HepG2 (cell line): ENCODE measurements around the gene PHKA1. TPM values are rescaled to one million over a fixed set of nuclear protein-coding genes. Genes with fewer than 3 reads are reported as not detected.

Experiments
- ATAC-seq: fragments of 200-7000 bp; cut with Tn5 transposase; 3 replicates; pipeline ENCODE4 v1.9.1; 2020; ENCODE audit warnings: mild to moderate bottlenecking, moderate library complexity
- BruUV-seq: library from RNA; stranded (reverse); fragments of 400-500 nt; replicated peaks from 2 replicates; lab custom pipeline; 2021; lab: Mats Ljungman, UMichigan
- CTCF ChIA-PET: fragments of 300-600 bp; formaldehyde crosslinking; extraction: SDS; loops from one replicate; lab custom pipeline; 2021; ENCODE audit warnings: low total read pairs, inconsistent platforms, low intra/inter-chr PET ratio; lab: Yijun Ruan, JAX
- POLR2A ChIA-PET: fragments of 350-600 bp; sonication (Branson Sonifier 250); formaldehyde crosslinking; loops from one replicate; lab custom pipeline; 2020; ENCODE audit warnings: antibody characterized with exemption, inconsistent platforms; lab: Yijun Ruan, JAX
- DNase-seq: peaks from one replicate; pipeline ENCODE4 v3.0.0-alpha.2; 2015; ENCODE audit warnings: low spot score
- FAIRE-seq: peaks from 3 replicates; lab custom pipeline; 2011; peaks lifted over from hg19 to GRCh38; lab: Jason Lieb, UNC
- H2AFZ ChIP-seq: one replicate; pipeline ENCODE4 v1.6.1; 2011; ENCODE audit warnings: low read length, inconsistent platforms
- H3K27ac ChIP-seq: fragments of 300-600 bp; 3 replicates; pipeline ENCODE4 v1.8.0; 2011; ENCODE audit warnings: mixed run types, mild to moderate bottlenecking, mixed read lengths, low read length, inconsistent platforms; ENCODE audit not compliant: insufficient read depth; ENCODE audit errors: extremely low read length
- H3K27me3 ChIP-seq, 2 experiments: fragments of 200-600 bp in 1 of 2; 2 replicates in 1 of 2; 3 replicates in 1 of 2; pipeline versions ENCODE4 v1.6.0 to v1.8.0; 2011; ENCODE audit warnings: low read length in 2 of 2, mild to moderate bottlenecking in 2 of 2, moderate library complexity in 2 of 2, inconsistent platforms in 1 of 2; ENCODE audit not compliant: insufficient read depth in 2 of 2, control insufficient read depth in 1 of 2
- H3K36me3 ChIP-seq, 2 experiments: fragments of 200-600 bp in 1 of 2; replicated peaks in 1 of 2; 2 replicates in 1 of 2; 3 replicates in 1 of 2; pipeline versions ENCODE4 v1.5.1 to v1.8.0; 2011; ENCODE audit warnings: low read length in 2 of 2, inconsistent platforms in 1 of 2; ENCODE audit not compliant: insufficient read depth in 2 of 2, control insufficient read depth in 1 of 2
- H3K4me1 ChIP-seq: 2 replicates; pipeline ENCODE4 v1.5.1; 2012; ENCODE audit warnings: low read length, inconsistent platforms; ENCODE audit not compliant: insufficient read depth
- H3K4me2 ChIP-seq: 2 replicates; pipeline ENCODE4 v1.6.0; 2011; ENCODE audit warnings: low read depth, low read length, inconsistent platforms
- H3K4me3 ChIP-seq, 3 experiments: fragments of 200-600 bp in 1 of 3; sonication (generic), shearing (Covaris generic) in 1 of 3; replicated peaks in 1 of 3; 2 replicates each; pipeline ENCODE4 v1.5.1; 2011 to 2016; ENCODE audit warnings: low read length in 3 of 3, inconsistent platforms in 2 of 3, low read depth in 2 of 3, mild to moderate bottlenecking in 2 of 3, control low read depth in 1 of 3, mixed read lengths in 1 of 3; ENCODE audit not compliant: insufficient read depth in 1 of 3
- H3K79me2 ChIP-seq: one replicate; pipeline ENCODE4 v1.6.1; 2011; ENCODE audit warnings: low read length, inconsistent platforms; ENCODE audit not compliant: insufficient read depth
- H3K9ac ChIP-seq: 2 replicates; pipeline ENCODE4 v1.6.0; 2011; ENCODE audit warnings: mild to moderate bottlenecking, low read depth, low read length, inconsistent platforms; ENCODE audit not compliant: insufficient read depth
- H3K9me3 ChIP-seq: 2 replicates; pipeline ENCODE4 v1.5.1; 2012; ENCODE audit warnings: mild to moderate bottlenecking, low read length
- H4K20me1 ChIP-seq: 2 replicates; pipeline ENCODE4 v1.6.0; 2011; ENCODE audit warnings: inconsistent platforms, mild to moderate bottlenecking, low read length, moderate library complexity; ENCODE audit not compliant: insufficient read depth
- FOSL2 ChIP-seq: sonication (generic); formaldehyde crosslinking; IDR thresholded peaks from 2 replicates; pipeline ENCODE4 v1.4.0; 2020; ENCODE audit warnings: missing genetic modification reagents
- MAFF ChIP-seq: IDR thresholded peaks from 2 replicates; pipeline ENCODE4 v1.6.1; 2011; ENCODE audit warnings: low read depth, low read length, improper control_type of control experiment
- MAFG ChIP-seq: sonication (generic); formaldehyde crosslinking; IDR thresholded peaks from 2 replicates; pipeline ENCODE4 v1.5.1; 2020; ENCODE audit warnings: mild to moderate bottlenecking, missing genetic modification reagents
- MAFK ChIP-seq, 2 experiments: IDR thresholded peaks in 1 of 2; conservative IDR thresholded peaks in 1 of 2; 2 replicates each; pipeline ENCODE4 v1.6.1; 2011; ENCODE audit warnings: improper control_type of control experiment in 2 of 2, low read length in 2 of 2
- ZNF570 ChIP-seq: sonication (generic); formaldehyde crosslinking; IDR thresholded peaks from 2 replicates; pipeline ENCODE4 v1.4.0; 2020; ENCODE audit warnings: mild to moderate bottlenecking, missing genetic modification reagents, borderline replicate concordance
- WGBS: methylation state at CpG from one replicate; pipeline ENCODE4 v1.1.6; 2017; ENCODE audit warnings: low lambda C conversion rate; 5-methylcytosine and 5-hydroxymethylcytosine counted together
- in situ Hi-C: cut with HindIII; loops from 2 replicates; pipeline ENCODE4 v1.10.0; 2017; ENCODE audit warnings: low pct_unique_long_range_greater_than_20kb; ENCODE audit not compliant: extremely low pct_ligation_motif_present
- intact Hi-C: fragments of 100-400 bp; cut with micrococcal nuclease; formaldehyde crosslinking; loops from one replicate; pipeline ENCODE4 v1.10.0; 2022; ENCODE audit not compliant: unreplicated experiment
- polyA plus RNA-seq, 8 experiments: library from polyadenylated mRNA; depleted of rRNA in 3 of 8; stranded (reverse) in 7 of 8; unstranded in 1 of 8; fragments of >200 nt; fragmentation: Illumina TruSeq in 4 of 8; extraction: Trizol in 4 of 8; gene quantifications; 2 replicates each; pipeline versions ENCODE4 v1.2.1 to v1.2.3, GENCODE V29; 2011 to 2016; ENCODE audit warnings: low read depth in 4 of 8, missing spikeins in 1 of 8, mixed read lengths in 1 of 8; ENCODE audit not compliant: insufficient read depth in 1 of 8
- total RNA-seq, 5 experiments: library from RNA; depleted of rRNA; stranded (reverse); fragments of >200 nt; fragmentation: Illumina TruSeq; extraction: Trizol; gene quantifications; 2 replicates each; pipeline ENCODE4 v1.2.3, GENCODE V29; 2016; ENCODE audit warnings: low read depth in 1 of 5

PHKA1 gene
- total and polyA plus RNA-seq, 2 of the 13 experiments (the other 11 are each of a cell fraction or from before 2014, with no cell fraction given): 5.4 to 6.6 TPM

- no peak for ATAC-seq
- POLR2A ChIA-PET: no interaction called here
- H3K9ac ChIP-seq: no peak overlapping the region
These were observed 92.9 kb downstream of the PHKA1 start for GRCh38 chrX:72621163-72621562.

DNA sequence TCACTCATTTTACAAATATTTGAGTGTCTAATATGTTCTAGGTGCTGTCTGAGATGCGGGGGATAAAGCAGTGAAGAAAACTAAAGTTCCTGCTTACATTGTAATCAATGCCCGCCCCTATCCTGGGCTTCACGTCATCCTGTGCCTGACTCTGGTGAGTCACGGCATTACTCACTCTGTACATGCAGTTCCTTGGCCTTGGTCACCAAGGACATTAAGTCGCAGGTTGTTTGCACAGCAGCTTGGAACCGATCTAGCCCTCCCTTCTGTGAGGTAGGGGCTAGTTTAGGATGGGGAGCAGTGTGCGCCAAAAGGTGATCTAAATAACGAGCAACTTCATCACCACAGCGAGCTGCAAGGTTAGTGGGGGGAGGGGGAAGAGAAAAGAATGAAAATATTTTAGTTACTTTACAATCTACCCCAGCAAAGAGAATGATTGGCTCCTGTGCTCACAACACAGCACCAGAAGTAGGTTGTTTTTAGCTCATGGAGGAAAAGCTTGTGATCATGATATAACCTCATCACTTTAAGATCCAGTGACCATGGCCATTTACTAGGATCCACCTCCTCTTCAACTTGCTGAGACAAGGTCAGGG, 93.5 kb downstream of the PHKA1 start:
- no peak overlapping the region for H3K9ac ChIP-seq
- no peak overlapping the region for H3K27ac ChIP-seq
- ChIA-PET CTCF (no interaction called here), POLR2A (no interaction called here)
- no TSS peak for BruUV-seq
- H3K79me2 ChIP-seq: no peaks in the 10 kb centered on the region
- H2AFZ ChIP-seq: no peak overlapping the region
- ATAC-seq (no peak), DNase-seq (peak; percentile 2), FAIRE-seq (no peak)
- H3K4me1 ChIP-seq: peaks cover 7% of the 10 kb centered on the region; the same call in 1 of the 2 replicates
- H3K27me3 ChIP-seq: no peaks in the 10 kb centered on the region
- H3K4me2 ChIP-seq: no peak overlapping the region
- peak; percentile 65 for TF ChIP-seq FOSL2 (CRISPR knock-in tag)
- TF ChIP-seq ZNF570 (CRISPR knock-in tag): no peak
- in situ Hi-C loops (no loop called here), intact Hi-C loops (no loop called here)
- 88% methylated on average over 3 of the region's 9 CpGs for WGBS
- no peaks in the 10 kb centered on the region for H4K20me1 ChIP-seq
- H3K36me3 ChIP-seq: no peaks in the 10 kb centered on the region; a peak in 1 of 5 replicates
- no peak overlapping the region for H3K4me3 ChIP-seq
- H3K9me3 ChIP-seq: no peaks in the 10 kb centered on the region

More at GRCh38 chrX:72621163-72621562, 92.9 kb downstream of the PHKA1 start:
- CTCF ChIA-PET: no interaction called here
- no peaks in the 10 kb centered on the region for H3K79me2 ChIP-seq
- TF ChIP-seq MAFK (conservative IDR thresholded peaks at IDR 0.05 in 1 of 2, IDR thresholded peaks at IDR 0.05 in 1 of 2; ENCODE audit: low read length in 2 of 2) (peak; percentile 45 to 57; a peak in 3 of 4 replicates), MAFG (CRISPR knock-in tag) (no peak), MAFF (peak; percentile 48; the same call in 1 of the 2 replicates)
- in situ Hi-C loops (no loop called here), intact Hi-C loops (no loop called here)
- H3K27ac ChIP-seq: no peak overlapping the region
- no peak for DNase-seq
- H4K20me1 ChIP-seq: no peaks in the 10 kb centered on the region
- no peaks in the 10 kb centered on the region for H3K9me3 ChIP-seq
- H3K27me3 ChIP-seq: no peaks in the 10 kb centered on the region
- H2AFZ ChIP-seq: no peak overlapping the region
- FAIRE-seq: no peak
- peaks cover 7% of the 10 kb centered on the region; the same call in 1 of the 2 replicates for H3K4me1 ChIP-seq
- BruUV-seq: no TSS peak
- H3K36me3 ChIP-seq: no peaks in the 10 kb centered on the region
- no peak overlapping the region for H3K4me2 ChIP-seq
- WGBS: no CpG with 5 or more reads among the region's 1 CpG
- no peak overlapping the region for H3K4me3 ChIP-seq
